Effector CD8-positive, alpha-beta T cell (primary cell): Measurements from ENCODE around the gene LGALS9C.
"Not testable (repeated sequence)": the region's sequence is repeated elsewhere in the genome, so short reads cannot be mapped to it uniquely, and the experiment has no call there.

Experiments used
- DNase-seq: peaks from one replicate; lab custom pipeline; 2025; lab: John Stamatoyannopoulos, UW
- total RNA-seq, 4 experiments: gene quantifications; one replicate each; lab custom pipeline; 2026; lab: John Stamatoyannopoulos, UW

The LGALS9C gene
- 0 reads per million in 4 experiments for total RNA-seq

DNA sequence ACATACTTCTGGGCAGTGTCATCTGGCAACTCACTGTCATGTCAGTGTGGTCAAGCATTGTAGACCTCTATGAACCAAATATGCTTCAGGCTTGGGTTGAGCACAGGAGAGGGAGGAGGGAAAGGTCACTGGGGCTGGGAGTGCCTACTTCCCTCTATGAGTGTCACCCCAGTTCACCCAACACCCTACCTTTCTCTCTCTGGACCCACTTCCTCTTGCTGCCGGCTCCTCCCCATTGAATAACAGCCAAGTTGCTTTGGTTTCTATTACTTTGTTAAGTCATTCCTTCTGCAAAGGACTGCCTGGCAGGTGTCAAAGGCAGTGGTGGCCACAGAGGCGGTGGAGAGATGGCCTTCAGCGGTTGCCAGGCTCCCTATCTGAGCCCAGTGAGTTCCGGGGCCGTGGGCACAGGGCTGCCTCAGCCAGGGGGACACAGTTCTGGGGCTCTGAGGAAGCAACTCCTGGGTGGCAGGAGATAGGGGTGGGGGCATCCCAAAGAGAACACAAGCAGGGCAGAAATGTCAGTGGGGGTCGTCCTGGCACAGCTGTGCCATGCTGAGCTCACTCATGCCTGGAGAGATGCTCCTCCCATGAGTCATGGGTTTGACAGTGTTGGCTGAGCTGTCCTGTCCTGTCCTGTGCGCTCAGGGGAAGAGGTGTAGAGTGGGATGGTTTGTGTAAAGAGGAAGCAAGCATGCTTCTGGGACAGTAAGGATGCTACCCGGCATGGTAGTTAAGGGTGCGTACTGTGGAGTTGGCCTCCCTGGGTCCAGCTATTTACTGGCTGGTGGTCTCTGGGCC lies at the start of gene LGALS9C:
Gene LGALS9C (plus strand): TSS at position 282 of the 801 bp plus-strand sequence. CDS start 66 bp downstream, at position 348.
- not testable (repeated sequence) for DNase-seq

DNA sequence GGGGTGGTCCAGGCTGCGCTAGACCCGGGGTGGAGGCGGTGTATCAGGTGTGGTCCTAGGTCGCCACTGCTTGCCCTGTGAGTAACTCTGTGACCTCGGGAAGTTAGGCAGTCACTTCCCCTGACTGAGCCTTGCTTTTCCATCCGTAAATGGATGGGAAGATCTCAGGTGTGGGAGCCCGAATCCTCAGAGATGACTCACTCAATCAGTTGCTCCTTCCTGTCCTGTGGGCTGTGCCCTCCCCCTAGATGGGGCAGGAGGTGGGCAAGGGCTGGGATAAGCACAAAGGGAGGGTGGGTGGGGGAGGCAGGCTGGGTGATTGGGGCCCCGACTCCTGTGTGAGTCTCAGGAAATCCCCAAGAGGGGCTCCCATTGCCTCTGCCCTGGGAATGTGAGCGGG lies 44.4 kb upstream of the LGALS9C start:
- DNase-seq: not testable (repeated sequence)

DNA sequence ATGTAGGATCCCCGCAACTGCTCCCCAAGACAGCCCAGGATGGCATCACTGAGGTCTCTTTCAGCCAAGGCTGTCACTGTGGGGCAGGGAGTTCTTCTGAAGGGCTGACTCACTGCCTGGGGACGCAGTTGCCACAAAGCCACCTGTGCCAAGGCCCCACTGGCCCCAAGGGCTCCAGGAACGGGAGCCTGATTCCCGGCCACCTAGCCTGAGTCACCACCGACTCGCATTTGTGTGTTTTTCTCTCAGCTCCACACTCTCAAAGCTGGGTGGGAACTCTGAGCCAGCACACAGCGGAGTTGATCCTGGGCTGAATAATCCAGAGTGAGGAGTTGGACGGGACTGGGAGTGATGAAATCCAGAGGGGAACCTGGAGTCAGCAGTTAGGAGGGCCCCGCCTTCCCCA lies 37.1 kb upstream of the LGALS9C start:
- DNase-seq: not testable (repeated sequence)

GRCh38 chr17:18442093-18442492 lies 34.5 kb upstream of the LGALS9C start:
- not testable (repeated sequence) for DNase-seq

- DNase-seq: not testable (repeated sequence)
Measured at GRCh38 chr17:18442532-18442931, 34.1 kb upstream of the LGALS9C start.

DNA sequence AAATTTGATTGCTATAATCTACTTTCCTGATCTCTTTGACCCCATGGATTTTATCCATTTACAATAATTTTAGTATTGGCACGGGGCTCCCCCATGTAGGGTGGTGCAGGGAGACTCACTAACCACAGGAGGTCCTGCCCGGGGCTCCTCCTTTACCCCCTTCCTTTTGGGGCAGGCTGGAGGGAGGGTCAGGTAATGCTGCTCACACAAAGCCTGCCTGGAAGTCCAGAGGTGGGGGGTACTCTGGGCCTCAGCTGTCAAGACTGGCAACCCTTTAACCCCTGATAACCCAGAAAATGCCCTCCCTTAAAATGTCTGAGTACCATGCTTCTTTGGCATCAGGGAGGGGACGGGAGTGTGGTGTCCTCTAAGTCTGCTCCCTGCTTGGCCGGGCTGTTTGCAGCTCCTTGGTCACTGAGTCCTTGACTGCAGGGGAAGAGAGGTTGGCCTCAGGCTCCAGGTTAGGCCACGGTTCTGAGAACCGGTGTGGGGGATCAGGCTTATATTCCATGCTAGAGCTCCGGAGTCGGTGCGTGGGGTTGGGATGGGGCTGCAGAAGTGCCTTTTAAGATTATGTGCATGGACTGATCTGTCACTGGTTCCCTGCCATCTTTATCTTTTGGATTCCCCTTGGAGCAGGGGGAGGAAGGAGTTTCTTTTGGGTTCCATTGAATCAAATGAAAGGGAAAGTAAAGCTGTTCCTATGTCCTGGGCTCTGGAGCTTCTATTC lies 28.9 kb upstream of the LGALS9C start:
- not testable (repeated sequence) for DNase-seq

- DNase-seq: not testable (repeated sequence)
Measured at GRCh38 chr17:18448311-18448710, 28.3 kb upstream of the LGALS9C start.

GRCh38 chr17:18449833-18450232 lies 26.8 kb upstream of the LGALS9C start:
- not testable (repeated sequence) for DNase-seq

- not testable (repeated sequence) for DNase-seq
Measured at GRCh38 chr17:18450998-18451397, 25.6 kb upstream of the LGALS9C start.

DNA sequence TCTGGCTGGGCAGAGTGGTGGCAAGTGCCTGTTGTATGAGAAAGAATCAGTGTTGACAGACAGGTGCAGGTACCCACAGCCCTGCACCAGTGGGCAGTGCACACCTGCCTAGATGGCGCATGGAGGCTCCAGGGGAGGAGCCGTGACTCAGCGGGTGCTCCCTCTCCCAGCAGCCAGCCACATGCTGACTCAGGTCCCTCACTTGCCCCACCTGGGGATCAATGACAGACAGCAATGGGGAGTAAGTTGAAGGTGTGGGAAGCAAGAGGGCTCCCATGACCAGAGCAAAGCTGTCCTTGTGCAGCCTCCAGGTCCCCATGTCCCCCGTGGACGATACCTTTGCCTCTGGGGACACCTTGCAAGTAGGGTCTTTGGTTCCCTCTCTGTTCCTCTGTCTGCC lies 24.6 kb upstream of the LGALS9C start:
- not testable (repeated sequence) for DNase-seq

DNA sequence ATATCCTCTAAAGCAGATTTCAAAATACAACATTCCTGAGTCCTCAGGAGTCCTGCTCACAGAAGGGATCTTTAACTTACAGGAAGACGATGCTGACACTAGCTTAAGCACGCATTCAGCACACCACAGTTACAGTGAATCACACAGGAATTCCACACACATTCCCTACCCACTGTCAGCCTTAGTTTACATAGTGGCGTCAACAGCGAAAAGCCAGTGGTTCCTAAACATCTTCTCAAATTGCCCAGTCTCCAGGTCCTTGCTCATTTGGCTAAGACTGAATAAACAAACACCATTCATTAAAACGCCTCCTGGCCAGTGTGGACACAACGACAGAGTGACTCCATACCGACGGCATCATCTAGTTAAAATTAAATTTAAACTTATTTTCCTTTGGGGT lies 17.6 kb upstream of the LGALS9C start:
- not testable (repeated sequence) for DNase-seq

DNA sequence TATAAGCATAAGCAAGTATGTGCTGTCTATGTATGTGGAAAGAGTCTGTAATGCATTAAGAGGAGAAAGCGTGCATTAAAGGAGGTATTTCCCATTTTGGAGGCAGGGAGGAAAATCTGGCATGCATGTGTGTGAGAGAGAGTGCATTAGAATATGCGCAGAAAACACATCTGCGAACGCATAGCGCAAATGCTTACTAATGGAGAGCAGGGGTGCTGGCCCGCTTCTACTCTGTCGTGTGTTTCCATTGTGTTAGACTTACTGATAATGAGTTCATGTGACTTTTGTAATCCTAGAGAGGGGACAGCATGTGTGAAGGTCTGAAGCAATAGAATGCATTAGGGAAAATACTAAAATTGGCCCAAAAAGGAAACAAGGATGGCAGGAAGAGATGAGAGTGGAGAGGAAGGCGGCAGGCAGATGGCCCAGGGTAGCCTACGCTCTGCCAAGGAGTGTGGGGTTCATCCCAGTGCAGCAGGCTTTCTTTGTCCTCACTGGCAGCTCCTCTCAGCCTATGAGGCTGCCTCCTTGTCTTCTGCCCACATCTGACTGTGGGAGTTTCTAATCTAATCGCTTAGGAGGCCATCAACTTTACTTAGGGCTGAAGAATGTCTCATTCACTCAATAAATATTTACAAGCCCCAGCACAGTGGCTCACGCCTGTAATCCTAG lies 12.6 kb upstream of the LGALS9C start:
- DNase-seq: not testable (repeated sequence)

- DNase-seq: not testable (repeated sequence)
Measured at GRCh38 chr17:18466250-18466983, 10.2 kb upstream of the LGALS9C start.

DNA sequence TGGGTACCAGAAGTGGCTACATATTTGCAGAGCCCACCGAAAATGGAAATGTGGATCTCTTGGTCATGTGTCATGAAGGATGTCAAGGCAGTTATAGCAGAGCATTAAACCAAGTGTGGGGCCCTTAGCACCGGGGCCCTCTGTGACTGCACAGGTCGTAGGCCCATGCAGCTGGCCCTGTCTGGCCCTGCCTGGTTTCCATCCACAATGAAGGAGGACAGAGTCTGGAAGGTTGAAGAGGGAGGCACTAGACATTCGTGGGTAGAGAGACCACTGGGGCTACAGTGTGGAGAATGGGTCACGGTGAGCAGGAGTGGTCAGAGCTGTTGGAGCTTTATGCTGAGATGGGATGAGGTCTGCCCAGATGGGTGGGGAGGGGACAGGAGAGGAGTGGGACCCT lies 9.6 kb upstream of the LGALS9C start:
- not testable (repeated sequence) for DNase-seq

GRCh38 chr17:18468472-18469171 lies 8.0 kb upstream of the LGALS9C start:
- DNase-seq: not testable (repeated sequence)

GRCh38 chr17:18469837-18470236 lies 6.8 kb upstream of the LGALS9C start:
- not testable (repeated sequence) for DNase-seq

- not testable (repeated sequence) for DNase-seq
Measured at GRCh38 chr17:18470345-18470930, 6.2 kb upstream of the LGALS9C start.

DNA sequence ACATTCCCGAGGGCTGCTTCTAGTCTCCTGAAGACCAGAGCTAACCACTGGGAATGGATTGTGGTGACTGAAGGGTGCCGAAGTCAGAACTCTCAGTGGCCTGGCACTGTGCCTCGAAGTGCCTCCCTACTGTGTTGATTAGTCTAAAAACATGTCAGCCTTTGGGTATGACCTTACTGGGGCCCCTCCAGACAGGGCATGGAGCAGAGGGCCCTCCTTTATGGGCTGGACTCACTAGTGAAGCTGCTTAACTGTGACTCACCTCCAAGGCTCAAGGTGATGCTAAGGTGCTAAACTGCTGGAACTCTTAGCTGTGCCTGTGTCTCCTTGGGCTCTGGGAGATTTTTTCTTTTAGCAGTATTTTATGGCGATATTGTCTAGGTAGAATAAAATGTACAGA lies 2.6 kb upstream of the LGALS9C start:
- DNase-seq: not testable (repeated sequence)

- not testable (repeated sequence) for DNase-seq
Measured at GRCh38 chr17:18474754-18475153, 1.8 kb upstream of the LGALS9C start.

- DNase-seq: not testable (repeated sequence)
Measured at GRCh38 chr17:18477367-18477766, 778 bp downstream of the LGALS9C start.
